ENCODE data around the gene STOML1.

The STOML1 gene

GRCh38 chr15:74013374-74013894, 21.3 kb upstream of the STOML1 start:
- no peak for DNase-seq

GRCh38 chr15:74011610-74012009, 19.5 kb upstream of the STOML1 start:
- DNase-seq: no peak

GRCh38 chr15:74010929-74011540, 18.9 kb upstream of the STOML1 start:
- no peak for DNase-seq

- DNase-seq: no peak
Measured at GRCh38 chr15:74008901-74009300, 16.8 kb upstream of the STOML1 start.

- no peak for DNase-seq
Measured at GRCh38 chr15:74007820-74008371, 15.8 kb upstream of the STOML1 start.

- no peak for DNase-seq
Measured at GRCh38 chr15:74006774-74007639, 14.9 kb upstream of the STOML1 start.

- DNase-seq: no peak
Measured at GRCh38 chr15:73997986-73998385, 5.9 kb upstream of the STOML1 start.

GRCh38 chr15:73996939-73997338, 4.8 kb upstream of the STOML1 start:
- no peak for DNase-seq

- no peak for DNase-seq
Measured at GRCh38 chr15:73996267-73996666, 4.2 kb upstream of the STOML1 start.

GRCh38 chr15:73994912-73995622, 3.0 kb upstream of the STOML1 start:
- no peak for DNase-seq

GRCh38 chr15:73994413-73994883, 2.4 kb upstream of the STOML1 start, which contains the start of gene PML:
Gene PML (plus strand): TSS chr15:73994716. CDS start chr15:73994813, 97 bp downstream.
- peak; percentile 88 for DNase-seq

- no peak for DNase-seq
Measured at GRCh38 chr15:73993211-73993994, 1.3 kb upstream of the STOML1 start.

GRCh38 chr15:73992594-73992898, 451 bp upstream of the STOML1 start:
- DNase-seq: no peak

GRCh38 chr15:73991260-73991659, 835 bp downstream of the STOML1 start:
- no peak for DNase-seq

GRCh38 chr15:73990250-73991005, 1.7 kb downstream of the STOML1 start:
- DNase-seq: no peak

GRCh38 chr15:73989001-73989798, 2.9 kb downstream of the STOML1 start:
- DNase-seq: no peak

- no peak for DNase-seq
Measured at GRCh38 chr15:73988445-73988969, 3.6 kb downstream of the STOML1 start.

- DNase-seq: no peak
Measured at GRCh38 chr15:73987681-73988444, 4.2 kb downstream of the STOML1 start.

- no peak for DNase-seq
Measured at GRCh38 chr15:73987250-73987649, 4.8 kb downstream of the STOML1 start.

- no peak for DNase-seq
Measured at GRCh38 chr15:73986776-73987056, 5.4 kb downstream of the STOML1 start.

All from activated effector memory CD4-positive, alpha-beta T cell treated with Interleukin-2 at 50 U/mL for 16 hours (primary cell).